Ishikawa (cell line): ENCODE measurements around the gene CHN1.

Experiments used
- CEBPB ChIP-seq: IDR thresholded peaks from 2 replicates; pipeline ENCODE4 v1.6.1; 2012
- EGR1 ChIP-seq: IDR thresholded peaks from 2 replicates; pipeline ENCODE4 v1.6.1; 2012
- EP300 ChIP-seq: IDR thresholded peaks from 2 replicates; pipeline ENCODE4 v1.6.1; 2012; ENCODE audit warnings: borderline replicate concordance
- NFIC ChIP-seq: IDR thresholded peaks from 2 replicates; pipeline ENCODE4 v1.6.1; 2012
- RAD21 ChIP-seq: IDR thresholded peaks from 2 replicates; pipeline ENCODE4 v1.6.1; 2012; ENCODE audit warnings: low read depth
- TAF1 ChIP-seq: IDR thresholded peaks from 2 replicates; pipeline ENCODE4 v1.6.1; 2012; ENCODE audit warnings: low read depth, mild to moderate bottlenecking
- YY1 ChIP-seq: IDR thresholded peaks from 2 replicates; pipeline ENCODE4 v1.6.1; 2012; ENCODE audit warnings: low read depth
- TF ChIP-seq, protein P1 (sequence below): IDR thresholded peaks from 2 replicates; pipeline ENCODE4 v1.6.1; 2012
- TF ChIP-seq, protein P2 (sequence below): IDR thresholded peaks from 2 replicates; pipeline ENCODE4 v1.6.1; 2012
- TF ChIP-seq, protein P3 (sequence below): IDR thresholded peaks from 2 replicates; pipeline ENCODE4 v1.6.1; 2012; ENCODE audit warnings: low read depth, mild to moderate bottlenecking

DNA sequence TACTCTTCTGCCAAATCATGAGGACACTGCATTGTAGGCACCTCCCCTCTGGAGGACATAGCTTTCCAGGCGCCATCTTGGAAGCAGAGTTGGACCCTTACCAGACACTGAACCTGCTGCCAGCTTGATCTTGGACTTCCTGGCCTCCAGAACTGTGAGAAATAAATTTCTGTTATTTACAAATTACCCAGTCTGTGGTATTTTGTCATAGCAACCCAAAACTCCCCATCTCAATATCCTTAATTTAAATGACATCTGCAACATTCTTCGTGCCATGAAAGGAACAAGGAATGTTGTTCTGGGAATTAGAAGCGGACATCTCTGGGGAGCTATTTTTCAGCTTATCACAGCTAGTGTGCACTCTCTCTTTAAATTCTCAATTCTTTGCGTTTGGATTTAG, 183.6 kb downstream of the CHN1 start:
- TF ChIP-seq, protein P1, sequence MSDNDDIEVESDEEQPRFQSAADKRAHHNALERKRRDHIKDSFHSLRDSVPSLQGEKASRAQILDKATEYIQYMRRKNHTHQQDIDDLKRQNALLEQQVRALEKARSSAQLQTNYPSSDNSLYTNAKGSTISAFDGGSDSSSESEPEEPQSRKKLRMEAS: no peak
- no peak for TF ChIP-seq TAF1
- no peak for TF ChIP-seq EP300
- TF ChIP-seq EGR1: no peak
- TF ChIP-seq RAD21: no peak
- no peak for TF ChIP-seq CEBPB
- TF ChIP-seq, protein P2, sequence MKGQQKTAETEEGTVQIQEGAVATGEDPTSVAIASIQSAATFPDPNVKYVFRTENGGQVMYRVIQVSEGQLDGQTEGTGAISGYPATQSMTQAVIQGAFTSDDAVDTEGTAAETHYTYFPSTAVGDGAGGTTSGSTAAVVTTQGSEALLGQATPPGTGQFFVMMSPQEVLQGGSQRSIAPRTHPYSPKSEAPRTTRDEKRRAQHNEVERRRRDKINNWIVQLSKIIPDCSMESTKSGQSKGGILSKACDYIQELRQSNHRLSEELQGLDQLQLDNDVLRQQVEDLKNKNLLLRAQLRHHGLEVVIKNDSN: no peak
- TF ChIP-seq NFIC: no peak
- TF ChIP-seq, protein P3, sequence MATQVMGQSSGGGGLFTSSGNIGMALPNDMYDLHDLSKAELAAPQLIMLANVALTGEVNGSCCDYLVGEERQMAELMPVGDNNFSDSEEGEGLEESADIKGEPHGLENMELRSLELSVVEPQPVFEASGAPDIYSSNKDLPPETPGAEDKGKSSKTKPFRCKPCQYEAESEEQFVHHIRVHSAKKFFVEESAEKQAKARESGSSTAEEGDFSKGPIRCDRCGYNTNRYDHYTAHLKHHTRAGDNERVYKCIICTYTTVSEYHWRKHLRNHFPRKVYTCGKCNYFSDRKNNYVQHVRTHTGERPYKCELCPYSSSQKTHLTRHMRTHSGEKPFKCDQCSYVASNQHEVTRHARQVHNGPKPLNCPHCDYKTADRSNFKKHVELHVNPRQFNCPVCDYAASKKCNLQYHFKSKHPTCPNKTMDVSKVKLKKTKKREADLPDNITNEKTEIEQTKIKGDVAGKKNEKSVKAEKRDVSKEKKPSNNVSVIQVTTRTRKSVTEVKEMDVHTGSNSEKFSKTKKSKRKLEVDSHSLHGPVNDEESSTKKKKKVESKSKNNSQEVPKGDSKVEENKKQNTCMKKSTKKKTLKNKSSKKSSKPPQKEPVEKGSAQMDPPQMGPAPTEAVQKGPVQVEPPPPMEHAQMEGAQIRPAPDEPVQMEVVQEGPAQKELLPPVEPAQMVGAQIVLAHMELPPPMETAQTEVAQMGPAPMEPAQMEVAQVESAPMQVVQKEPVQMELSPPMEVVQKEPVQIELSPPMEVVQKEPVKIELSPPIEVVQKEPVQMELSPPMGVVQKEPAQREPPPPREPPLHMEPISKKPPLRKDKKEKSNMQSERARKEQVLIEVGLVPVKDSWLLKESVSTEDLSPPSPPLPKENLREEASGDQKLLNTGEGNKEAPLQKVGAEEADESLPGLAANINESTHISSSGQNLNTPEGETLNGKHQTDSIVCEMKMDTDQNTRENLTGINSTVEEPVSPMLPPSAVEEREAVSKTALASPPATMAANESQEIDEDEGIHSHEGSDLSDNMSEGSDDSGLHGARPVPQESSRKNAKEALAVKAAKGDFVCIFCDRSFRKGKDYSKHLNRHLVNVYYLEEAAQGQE: no peak
- no peak for TF ChIP-seq YY1
